Cardiac muscle cell (in vitro differentiated cells and primary cell): ENCODE results near the gene STAC2. TPM values are rescaled to one million over a fixed set of nuclear protein-coding genes. Genes with fewer than 3 reads are reported as not detected.

Source experiments
- DNase-seq, 2 donors: peaks; one replicate each; pipeline versions ENCODE4 v3.0.0 to v3.0.0-alpha.2; 2010 to 2017; ENCODE audit warnings: low read depth in 1 of 2, low spot score in 1 of 2
- H3K27ac ChIP-seq: fragments of 200-600 bp; sonication (generic); 2 replicates; pipeline ENCODE4 v1.5.1; 2016
- H3K27me3 ChIP-seq: fragments of 200-600 bp; sonication (generic); 2 replicates; pipeline ENCODE4 v1.6.0; 2016; ENCODE audit warnings: control low read depth
- H3K36me3 ChIP-seq: fragments of 200-600 bp; sonication (generic); 2 replicates; pipeline ENCODE4 v1.5.1; 2016; ENCODE audit warnings: control low read depth
- H3K4me1 ChIP-seq: fragments of 200-600 bp; sonication (generic); 2 replicates; pipeline ENCODE4 v1.8.1; 2017; ENCODE audit warnings: low read depth, mild to moderate bottlenecking, mixed run types
- H3K4me3 ChIP-seq: fragments of 200-600 bp; sonication (generic); 2 replicates; pipeline ENCODE4 v1.5.1; 2016; ENCODE audit warnings: mild to moderate bottlenecking
- H3K9me3 ChIP-seq: fragments of 200-600 bp; sonication (generic); 2 replicates; pipeline ENCODE4 v1.5.1; 2017; ENCODE audit warnings: low read depth, mild to moderate bottlenecking, control low read depth
- polyA plus RNA-seq: library from polyadenylated mRNA; unstranded; fragments of >200 nt; fragmentation: Nextera tagmentation; extraction: Ambion mirVana; gene quantifications from 2 replicates; pipeline ENCODE4 v1.2.1, GENCODE V29; 2016
- total RNA-seq: library from RNA; depleted of rRNA; stranded (reverse); fragments of >200 nt; gene quantifications from 2 replicates; pipeline ENCODE4 v1.2.3, GENCODE V29; 2016
- TF ChIP-seq, protein P1 (sequence below): IDR thresholded peaks from 2 replicates; pipeline ENCODE4 v1.5.1; 2012; ENCODE audit warnings: low read depth, mild to moderate bottlenecking, low read length

STAC2 gene
- total and polyA plus RNA-seq, 2 experiments from 2014 or later = 0.17 to 0.21 TPM

DNA sequence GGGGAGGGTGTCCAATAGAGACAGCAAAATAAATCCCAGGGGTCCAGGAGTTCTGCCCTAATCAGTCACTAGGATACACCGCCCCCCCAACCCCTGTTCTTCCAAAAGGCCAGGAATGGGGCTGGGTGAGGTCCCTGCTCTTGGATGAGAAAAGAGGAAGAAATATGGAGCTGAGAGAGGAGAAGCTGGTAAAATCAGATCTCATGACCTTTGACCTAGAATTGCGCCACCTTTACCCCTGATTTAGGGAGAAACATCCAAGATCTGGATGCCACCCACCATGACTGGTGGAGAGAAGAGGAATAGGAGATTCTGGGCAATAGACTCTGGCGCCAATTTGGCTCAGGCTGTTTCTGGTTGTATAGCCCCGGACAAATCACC lies 27.6 kb downstream of the STAC2 start:
- peaks cover 16% of the 10 kb centered on the region for H3K36me3 ChIP-seq
- H3K27ac ChIP-seq = no peak overlapping the region
- peaks cover 38% of the 10 kb centered on the region for H3K4me1 ChIP-seq
- no peaks in the 10 kb centered on the region for H3K9me3 ChIP-seq
- H3K4me3 ChIP-seq = no peak overlapping the region
- H3K27me3 ChIP-seq = no peaks in the 10 kb centered on the region
- DNase-seq = no peak
- TF ChIP-seq, protein P1, sequence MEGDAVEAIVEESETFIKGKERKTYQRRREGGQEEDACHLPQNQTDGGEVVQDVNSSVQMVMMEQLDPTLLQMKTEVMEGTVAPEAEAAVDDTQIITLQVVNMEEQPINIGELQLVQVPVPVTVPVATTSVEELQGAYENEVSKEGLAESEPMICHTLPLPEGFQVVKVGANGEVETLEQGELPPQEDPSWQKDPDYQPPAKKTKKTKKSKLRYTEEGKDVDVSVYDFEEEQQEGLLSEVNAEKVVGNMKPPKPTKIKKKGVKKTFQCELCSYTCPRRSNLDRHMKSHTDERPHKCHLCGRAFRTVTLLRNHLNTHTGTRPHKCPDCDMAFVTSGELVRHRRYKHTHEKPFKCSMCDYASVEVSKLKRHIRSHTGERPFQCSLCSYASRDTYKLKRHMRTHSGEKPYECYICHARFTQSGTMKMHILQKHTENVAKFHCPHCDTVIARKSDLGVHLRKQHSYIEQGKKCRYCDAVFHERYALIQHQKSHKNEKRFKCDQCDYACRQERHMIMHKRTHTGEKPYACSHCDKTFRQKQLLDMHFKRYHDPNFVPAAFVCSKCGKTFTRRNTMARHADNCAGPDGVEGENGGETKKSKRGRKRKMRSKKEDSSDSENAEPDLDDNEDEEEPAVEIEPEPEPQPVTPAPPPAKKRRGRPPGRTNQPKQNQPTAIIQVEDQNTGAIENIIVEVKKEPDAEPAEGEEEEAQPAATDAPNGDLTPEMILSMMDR = no peak

DNA sequence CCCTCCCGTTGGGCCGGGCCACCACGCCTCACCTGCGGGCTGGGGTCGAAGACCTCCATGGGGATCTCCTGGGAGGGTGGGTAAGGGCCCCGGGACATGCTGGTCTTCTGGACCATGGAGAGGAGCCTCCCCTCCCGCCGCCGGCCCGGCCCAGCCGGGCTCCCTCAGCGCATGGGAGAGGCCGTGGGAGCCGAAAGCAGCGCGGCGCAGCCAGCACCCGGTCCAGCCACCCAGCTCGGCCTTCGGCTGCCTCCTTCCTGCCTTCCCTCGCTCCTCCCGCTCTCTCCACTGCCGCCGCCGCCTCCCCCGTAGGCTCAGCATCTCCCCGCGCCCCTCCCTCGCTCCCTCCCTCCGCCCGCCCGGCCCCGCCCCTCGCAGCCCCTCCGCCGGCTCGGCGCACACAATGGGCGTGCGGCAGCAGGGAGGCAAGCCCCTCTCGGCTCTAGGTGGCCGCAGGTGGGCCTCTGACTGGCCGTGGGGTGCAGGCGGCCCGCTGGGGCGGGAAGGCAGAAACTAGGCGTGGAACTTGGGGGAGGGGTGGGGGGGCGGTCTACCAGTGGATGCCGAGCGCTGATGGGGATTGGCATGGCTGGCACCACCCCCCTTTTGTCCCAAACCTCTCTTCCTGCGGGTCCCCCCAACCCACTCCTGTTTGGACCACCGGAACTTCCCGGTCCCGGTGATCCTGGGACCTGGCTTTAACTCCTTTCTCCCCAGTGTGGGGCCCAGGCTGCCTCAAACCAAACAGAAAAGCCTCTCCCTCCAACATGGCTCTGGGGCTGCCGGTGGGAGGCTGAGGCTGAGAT lies 28.2 kb downstream of the STAC2 start, which contains the start of gene CACNB1:
TSS of gene CACNB1 (minus strand) at position 290 of the 806 bp plus-strand sequence. CDS start at position 116, 174 bp downstream.
- H3K4me1 ChIP-seq = peaks cover 38% of the 10 kb centered on the region
- H3K27me3 ChIP-seq = no peaks in the 10 kb centered on the region
- DNase-seq = peak; percentile 84 to 91
- TF ChIP-seq, protein P1 = no peak
- no peaks in the 10 kb centered on the region for H3K9me3 ChIP-seq
- H3K36me3 ChIP-seq = peaks cover 12% of the 10 kb centered on the region
- no peak within 1 kb of the TSS for H3K27ac ChIP-seq
- H3K4me3 ChIP-seq = peak within 1 kb of the TSS; percentile 54

DNA sequence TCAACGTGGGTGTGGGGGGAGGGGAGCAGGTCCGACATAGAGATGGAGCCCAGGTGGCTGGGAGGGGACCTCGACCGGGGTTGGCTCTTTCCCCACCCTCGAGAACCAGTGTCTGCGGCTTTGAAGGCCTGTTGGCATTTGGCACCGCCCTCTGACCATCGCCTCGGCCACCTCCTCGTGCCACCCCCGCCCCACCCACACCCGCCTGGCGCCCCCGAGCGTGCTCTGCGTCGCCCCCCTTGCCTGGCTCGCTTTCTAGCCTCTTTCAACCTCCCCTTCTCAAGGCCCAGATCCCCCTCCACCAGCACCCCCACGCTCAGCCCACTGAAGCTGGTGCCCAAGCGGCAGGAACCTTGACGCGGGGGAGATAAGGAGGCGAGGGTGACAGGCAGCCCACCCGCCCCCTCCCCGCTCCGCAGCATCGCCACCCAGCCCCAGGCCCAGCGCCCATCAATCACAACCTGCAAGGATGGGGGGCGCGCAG lies 28.9 kb downstream of the STAC2 start:
- Histone ChIP-seq H3K9me3 (no peaks in the 10 kb centered on the region), H3K4me1 (peaks cover 38% of the 10 kb centered on the region), H3K4me3 (peak overlapping the region; percentile 54), H3K27me3 (no peaks in the 10 kb centered on the region), H3K27ac (no peak overlapping the region), H3K36me3 (peaks cover 5% of the 10 kb centered on the region)
- DNase-seq = no peak
- TF ChIP-seq, protein P1 = no peak

DNA sequence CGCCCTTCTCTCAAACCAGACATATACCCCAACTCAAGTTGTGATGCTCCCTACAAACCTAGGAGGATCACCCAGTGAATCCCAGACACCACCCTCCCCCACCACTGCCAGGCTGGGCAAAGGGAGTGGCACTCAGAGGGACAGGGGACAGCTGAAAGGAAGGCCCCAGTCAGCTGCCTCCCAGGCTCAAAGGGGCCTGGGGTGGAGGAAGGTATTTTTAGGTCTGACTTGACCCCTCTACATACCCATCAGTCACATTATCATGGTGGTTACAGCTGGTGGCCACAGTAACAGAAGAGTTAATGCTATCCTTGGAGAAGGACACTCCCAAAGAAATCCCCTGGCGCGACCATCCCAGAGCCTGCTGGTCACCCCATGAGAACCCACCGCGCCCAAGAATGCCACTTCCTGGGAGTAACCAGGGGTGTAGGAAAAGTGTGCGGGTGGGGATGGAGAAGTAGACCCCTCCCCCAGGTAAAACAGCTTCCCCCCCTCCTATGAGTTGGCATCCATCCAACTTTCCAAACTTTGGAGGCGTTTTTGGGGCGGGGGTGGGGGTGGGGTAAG lies 29.4 kb downstream of the STAC2 start:
- Histone ChIP-seq H3K27ac (no peak overlapping the region), H3K4me3 (peak overlapping the region; percentile 54)
- TF ChIP-seq, protein P1 = no peak

DNA sequence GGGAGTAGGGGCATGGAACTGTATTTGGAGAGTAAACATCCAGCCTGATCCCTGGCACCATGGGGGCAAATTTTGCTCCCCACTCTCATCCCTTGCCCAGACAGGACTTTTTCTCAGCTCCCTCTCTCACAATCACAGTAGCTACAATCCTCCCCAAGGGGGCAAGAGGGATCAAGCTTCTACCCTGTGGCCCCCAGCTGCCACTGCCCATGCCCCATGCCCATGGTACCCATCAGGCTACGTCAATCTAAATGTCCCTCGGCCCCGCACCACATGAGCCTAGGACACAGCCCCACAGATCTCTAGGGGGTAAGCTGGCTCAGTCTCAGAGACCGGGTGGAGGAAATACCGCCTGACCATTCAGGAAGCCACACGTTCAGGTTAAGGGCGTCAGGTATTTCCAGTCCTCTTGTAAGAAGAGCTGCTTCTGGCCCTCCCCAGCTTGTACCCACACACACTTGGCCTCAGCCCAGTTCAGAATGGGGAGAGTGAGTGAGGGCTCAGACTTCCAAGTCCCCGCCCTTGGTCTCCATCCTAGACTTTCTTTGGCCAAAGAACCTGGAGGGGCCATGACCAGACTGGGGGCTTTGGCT lies 30.1 kb downstream of the STAC2 start:
- H3K27ac ChIP-seq = peak overlapping the region; percentile 78
- no peak overlapping the region for H3K4me3 ChIP-seq
- DNase-seq = no peak
- peaks cover 8% of the 10 kb centered on the region for H3K36me3 ChIP-seq
- peaks cover 32% of the 10 kb centered on the region for H3K4me1 ChIP-seq
- no peaks in the 10 kb centered on the region for H3K9me3 ChIP-seq
- TF ChIP-seq, protein P1 = no peak
- no peaks in the 10 kb centered on the region for H3K27me3 ChIP-seq

More for the DNA sequence above, 29.4 kb downstream of the STAC2 start:
- no peaks in the 10 kb centered on the region for H3K9me3 ChIP-seq
- H3K36me3 ChIP-seq = peaks cover 1% of the 10 kb centered on the region
- peaks cover 37% of the 10 kb centered on the region for H3K4me1 ChIP-seq
- DNase-seq = no peak
- H3K27me3 ChIP-seq = no peaks in the 10 kb centered on the region
